G401 (cell line): Measurements from ENCODE around the gene ZNF672. TPM values are rescaled to one million over a fixed set of nuclear protein-coding genes. Genes with fewer than 3 reads are reported as not detected.
A peak's percentile ranks its signal among the peaks of the same experiment; 100 is the strongest.
"Not testable (repeated sequence)": the region's sequence is repeated elsewhere in the genome, so short reads cannot be mapped to it uniquely, and the experiment has no call there.

Experiments used
- DNase-seq: peaks from one replicate; pipeline ENCODE4 v3.0.0-alpha.2; 2015; ENCODE audit warnings: low spot score
- in situ Hi-C: cut with HindIII; loops from 2 replicates; pipeline ENCODE4 v1.10.0; 2016; ENCODE audit warnings: low sequenced_read_pairs, mixed read lengths
- total RNA-seq: library from RNA; depleted of rRNA; stranded (reverse); fragments of >200 nt; shearing (Covaris generic); gene quantifications from 2 replicates; pipeline ENCODE4 v1.2.3, GENCODE V29; 2014; rRNA removed

The ZNF672 gene
- total RNA-seq, result 57.1 and 63.1 TPM in 2 replicates

DNA sequence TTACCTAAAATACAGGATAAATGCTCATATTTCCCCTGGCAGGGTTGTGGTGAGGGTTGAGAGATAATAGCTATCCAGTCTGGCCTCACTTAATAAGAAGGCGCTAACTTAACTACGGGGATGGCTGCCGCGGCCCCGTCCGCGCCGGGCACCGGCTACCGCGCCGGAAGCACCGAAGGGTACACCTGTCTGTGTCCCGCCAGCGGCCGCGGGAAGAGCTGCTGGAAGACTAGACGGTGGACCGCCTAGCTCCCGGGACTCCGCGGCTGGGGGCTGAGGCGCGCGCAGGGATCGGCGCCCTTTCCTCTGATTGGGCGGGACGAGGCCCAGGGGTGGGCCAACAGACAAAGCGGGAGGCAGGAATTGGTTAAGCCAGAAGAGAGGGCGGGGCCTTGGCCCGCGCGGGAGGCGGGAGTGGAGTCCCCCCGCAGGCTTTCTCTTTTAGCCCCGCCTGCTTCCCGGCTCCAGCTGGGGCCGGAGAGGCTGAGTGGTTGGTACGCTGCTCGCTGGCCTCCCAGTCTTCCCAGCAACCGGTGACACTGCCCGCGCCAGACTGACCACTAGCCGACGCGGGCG lies at the start of gene ZNF672:
Gene ZNF672, plus strand, starts transcription at position 444 of the 576 bp plus-strand sequence. CDS start 9,051 bp downstream, outside the sequence.
- in situ Hi-C loops, result no loop called here
- peak; percentile 99 for DNase-seq

DNA sequence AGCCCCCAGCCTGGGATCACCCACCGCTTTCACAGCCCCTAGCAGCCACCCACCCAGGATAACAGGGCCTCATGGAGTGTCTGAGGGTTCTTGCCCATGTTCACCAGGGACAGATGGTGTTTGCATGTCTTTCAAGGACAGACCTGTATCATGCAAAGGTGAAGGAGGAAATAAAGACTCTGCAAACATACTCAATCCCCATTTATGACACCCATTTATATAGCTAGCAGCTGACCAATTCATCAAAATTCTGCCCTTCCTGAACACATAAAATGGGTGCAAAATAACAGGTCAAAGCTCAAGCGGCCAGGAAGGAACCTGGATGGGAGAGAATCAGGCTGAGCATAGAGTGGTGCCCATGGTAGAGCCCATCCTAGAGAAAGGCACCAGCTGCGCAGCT lies 49.7 kb upstream of the ZNF672 start:
- DNase-seq, result no peak
- in situ Hi-C loops, result no loop called here

DNA sequence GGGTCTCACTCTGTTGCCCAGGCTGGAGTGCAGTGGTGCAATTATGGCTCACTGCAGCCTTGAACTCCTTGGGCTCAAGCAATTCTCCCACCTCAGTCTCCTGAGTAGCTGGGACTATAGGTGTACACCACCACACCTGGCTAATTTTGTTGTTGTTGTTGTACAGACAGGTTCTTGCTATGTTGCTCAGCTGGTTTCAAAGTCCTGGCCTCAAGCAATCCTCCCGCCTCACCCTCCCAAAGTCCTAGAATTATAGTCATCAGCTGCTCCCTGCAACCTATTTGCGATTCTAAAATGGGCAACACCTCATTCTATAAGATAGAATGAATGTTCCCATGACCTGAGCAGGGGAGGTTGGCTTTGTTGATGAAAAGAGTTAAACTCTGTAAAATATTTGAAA lies 48.7 kb upstream of the ZNF672 start:
- in situ Hi-C loops, DNase-seq: not testable (repeated sequence)

DNA sequence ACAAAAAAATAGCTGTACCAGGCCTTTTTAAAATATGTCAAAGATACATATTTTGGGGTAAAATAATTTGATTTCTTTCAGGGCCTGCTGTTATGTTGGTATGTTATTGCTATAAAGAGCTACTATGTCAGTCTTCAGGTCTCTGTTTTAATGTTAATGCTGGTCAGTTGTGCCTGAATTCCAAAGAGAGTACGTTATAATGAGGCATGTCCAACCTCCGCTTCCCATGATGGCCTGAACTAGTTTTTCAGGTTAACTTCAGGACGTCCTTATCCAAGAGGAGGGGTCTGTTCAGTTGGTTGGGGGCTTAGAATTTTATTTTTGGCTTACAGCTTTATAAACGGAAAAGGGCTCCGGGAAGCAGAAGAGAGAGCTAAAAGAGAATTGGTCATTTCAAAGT lies 47.6 kb upstream of the ZNF672 start:
- in situ Hi-C loops, result no loop called here
- no peak for DNase-seq

DNA sequence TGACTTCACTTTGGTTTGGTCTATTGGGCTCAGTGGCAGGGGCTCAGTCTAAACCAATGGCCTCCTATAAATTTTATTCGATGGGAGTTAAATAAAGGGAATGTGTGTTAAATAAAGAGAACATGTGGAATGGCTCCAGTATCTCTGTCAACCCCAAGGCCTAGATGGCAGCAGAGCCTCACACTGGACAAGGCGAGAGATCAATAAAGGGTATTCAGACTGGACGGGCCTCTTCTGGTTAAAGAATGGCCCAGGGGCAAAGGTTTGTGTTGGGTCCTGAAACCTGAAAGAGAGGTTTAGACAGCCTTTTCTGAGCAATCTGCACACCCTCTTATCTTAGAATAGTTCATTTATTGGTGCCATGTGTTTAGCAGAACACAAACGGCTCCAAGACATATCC lies 47.0 kb upstream of the ZNF672 start:
- DNase-seq, result no peak
- in situ Hi-C loops, result no loop called here

DNA sequence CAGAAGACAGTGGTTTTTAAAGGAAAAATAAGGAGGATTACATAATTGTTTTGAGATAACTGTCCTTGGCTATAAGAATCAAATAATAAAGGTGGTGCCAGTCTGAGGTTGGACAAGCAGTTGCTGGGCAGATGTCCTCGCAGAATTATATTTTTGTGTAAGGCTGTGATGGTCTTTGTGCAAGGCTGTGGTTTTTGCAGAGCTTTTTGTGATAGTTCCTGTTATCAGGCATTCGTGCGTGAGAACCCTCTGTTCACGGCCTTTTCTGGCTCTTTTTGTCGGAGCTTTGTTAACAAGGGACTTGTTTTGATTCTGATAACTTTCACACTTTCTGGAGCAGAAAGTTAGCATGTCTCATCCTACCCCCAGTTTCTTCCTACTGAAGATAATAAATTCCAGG lies 45.7 kb upstream of the ZNF672 start:
- DNase-seq, result no peak
- in situ Hi-C loops, result no loop called here

DNA sequence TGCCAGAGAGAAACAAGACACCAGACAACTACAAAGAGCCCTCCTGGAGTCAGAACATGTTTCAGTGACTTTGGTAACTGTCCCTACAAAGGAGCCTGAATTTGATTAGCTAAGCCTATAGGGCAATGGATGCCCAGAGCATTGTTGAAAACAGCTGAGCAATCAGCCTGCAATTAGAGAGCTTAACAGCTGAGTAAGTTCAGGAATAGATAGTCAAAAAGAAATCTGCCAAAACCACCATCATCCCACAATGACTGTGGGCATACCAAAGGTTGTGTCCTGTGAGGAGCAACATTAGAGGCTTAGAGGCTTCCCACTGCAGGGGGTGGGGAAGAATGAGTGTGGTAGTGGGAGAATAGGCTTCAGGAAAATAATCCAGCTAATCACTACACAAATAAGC lies 44.4 kb upstream of the ZNF672 start:
- no peak for DNase-seq
- in situ Hi-C loops, result no loop called here

DNA sequence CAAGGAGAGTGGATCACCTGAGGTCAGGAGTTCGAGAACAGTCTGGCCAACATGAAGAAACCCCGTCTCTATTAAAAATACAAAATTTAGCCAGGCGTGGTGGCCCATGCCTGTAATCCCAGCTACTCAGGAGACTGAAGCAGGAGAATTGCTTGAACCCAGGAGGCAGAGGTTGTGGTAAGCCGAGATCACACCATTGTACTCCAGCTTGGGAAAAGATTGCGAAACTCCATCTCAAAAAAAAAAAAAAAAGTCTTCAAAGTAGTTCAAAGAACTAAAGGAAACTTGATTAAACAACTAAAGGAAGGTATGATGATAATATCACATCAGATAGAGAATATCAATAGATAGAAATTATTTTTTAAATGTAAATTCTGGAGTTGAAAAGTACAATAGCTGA lies 43.4 kb upstream of the ZNF672 start:
- in situ Hi-C loops, DNase-seq: not testable (repeated sequence)

DNA sequence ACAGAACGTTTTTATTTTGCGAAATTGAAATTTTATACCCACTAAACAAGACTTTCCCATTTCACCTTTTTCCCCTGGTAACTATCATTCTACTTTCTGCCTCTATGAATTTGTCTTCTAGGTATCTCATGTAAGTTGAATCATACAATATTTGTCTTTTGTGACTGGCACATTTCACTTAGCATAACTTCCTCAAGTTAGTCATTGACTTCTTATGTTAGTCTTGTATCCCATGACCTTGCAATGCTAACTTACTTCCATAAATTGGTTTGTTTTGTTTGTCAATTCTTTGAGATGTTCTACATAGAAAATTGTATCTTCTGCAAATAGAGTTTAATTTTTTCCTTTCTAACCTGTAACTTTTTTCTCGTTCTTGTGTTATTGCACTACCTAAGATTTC lies 39.2 kb upstream of the ZNF672 start:
- no peak for DNase-seq
- in situ Hi-C loops, result no loop called here

DNA sequence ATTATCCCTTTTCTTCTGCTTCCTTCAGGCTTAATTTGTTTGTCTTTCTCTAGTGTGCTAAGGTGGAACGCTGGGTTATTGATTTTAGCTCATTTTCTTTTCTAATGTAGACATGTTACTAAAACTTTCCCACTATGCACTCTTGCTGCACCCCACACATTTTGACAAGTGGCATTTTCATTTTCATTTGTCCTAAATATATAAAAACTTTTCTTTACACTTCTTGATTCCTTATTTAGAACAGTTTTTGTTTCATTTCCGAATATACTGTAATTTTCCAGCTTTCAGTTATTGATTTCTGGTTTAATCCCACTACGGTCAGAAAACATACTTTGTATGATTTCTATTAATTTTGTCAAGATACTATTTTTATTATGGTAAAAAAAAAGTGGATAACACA lies 37.6 kb upstream of the ZNF672 start:
- DNase-seq, result no peak
- in situ Hi-C loops, result no loop called here

DNA sequence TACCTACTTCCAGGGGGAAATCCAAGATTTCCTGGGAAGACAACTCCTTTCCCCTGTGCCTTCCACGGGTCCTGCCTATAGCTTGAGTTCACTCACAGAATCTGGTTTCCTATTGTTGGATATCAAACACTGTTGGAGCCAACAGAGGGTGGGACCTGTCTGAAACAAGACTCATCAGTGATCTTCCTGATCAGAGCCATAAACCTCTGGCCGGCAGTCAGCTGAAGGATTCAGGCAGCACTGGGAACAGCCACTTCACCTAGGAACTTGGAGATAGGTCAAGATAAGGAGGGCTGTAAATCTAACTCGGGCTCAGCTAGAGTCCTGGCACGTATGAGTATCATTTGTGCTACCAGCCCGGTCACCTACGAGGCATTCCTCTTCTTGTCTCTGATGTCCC lies 35.6 kb upstream of the ZNF672 start:
- in situ Hi-C loops, result no loop called here
- no peak for DNase-seq

DNA sequence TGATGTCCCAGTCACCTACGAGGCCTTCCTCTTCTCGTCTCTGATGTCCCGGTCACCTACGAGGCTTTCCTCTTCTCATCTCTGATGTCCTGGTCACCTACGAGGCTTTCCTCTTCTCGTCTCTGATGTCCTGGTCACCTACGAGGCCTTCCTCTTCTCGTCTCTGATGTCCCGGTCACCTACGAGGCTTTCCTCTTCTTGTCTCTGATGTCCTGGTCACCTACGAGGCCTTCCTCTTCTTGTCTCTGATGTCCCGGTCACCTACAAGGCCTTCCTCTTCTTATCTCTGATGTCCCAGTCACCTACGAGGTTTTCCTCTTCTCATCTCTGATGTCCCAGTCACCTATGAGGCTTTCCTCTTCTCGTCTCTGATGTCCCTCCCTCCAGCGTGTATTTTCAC lies 34.5 kb upstream of the ZNF672 start:
- DNase-seq, in situ Hi-C loops: not testable (repeated sequence)

DNA sequence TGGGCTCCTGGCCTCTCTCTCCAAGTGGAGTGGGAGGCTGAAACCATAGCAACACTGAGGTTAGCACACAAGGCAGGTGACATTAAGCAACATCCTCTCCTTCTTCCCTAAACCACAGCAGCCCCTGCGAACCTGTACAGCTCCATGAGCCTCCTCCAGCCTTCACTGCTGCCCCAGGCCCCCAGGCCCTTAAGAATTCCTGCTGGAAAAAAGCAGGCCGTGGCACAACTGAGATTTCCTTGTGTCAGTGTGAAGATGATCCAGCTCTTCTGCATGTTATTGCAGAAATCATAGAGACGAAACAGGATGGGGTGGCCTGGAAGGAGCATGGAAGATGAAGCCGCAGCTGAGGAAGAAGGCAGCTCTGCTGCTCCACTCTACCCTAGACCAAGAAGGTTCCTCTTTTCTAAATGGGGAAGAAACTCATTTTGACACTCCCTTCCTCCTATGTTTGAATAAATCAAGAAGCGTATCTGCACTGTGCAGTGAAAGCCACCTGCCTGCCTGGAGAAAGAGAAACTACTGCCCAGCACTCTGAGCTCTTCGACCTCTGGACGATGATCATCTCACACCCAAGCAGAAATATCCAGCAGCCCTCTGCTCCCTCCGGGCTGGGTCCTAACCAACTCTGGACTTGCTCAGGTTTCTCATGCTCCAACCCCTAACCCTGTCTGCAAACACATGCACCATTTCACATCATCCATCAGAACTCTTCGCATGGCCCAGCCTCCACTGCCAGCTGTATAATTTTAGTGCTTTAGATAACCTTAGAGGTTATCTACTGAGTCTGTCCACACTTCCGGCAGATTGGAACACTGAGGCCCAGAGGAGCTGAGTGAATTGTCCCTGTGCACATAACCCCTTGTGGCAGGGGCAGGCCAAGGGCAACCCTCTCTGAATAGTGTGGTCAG lies 33.0 kb upstream of the ZNF672 start:
- in situ Hi-C loops, result no loop called here

DNA sequence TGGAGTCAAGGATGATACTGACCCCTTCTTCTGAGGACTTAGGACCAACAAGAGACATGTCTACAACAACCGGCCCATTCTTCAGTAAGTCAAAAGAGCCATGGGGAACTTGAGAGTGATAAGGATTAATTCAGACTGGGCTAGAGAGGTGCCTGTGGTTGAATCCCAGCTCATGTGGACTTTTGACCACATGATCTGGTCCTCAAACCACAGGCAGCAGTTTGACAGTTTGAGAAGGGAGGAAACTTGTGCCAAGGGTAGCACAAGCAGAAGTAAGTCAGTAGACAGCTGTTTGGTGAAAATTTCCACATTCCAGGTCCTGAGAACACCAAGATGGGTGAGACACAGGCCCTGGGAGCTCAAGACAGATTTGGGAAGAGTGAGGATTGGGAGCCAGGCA lies 32.1 kb upstream of the ZNF672 start:
- in situ Hi-C loops, result no loop called here
- no peak for DNase-seq

More for the DNA sequence above, 33.0 kb upstream of the ZNF672 start:
- DNase-seq, result no peak

DNA sequence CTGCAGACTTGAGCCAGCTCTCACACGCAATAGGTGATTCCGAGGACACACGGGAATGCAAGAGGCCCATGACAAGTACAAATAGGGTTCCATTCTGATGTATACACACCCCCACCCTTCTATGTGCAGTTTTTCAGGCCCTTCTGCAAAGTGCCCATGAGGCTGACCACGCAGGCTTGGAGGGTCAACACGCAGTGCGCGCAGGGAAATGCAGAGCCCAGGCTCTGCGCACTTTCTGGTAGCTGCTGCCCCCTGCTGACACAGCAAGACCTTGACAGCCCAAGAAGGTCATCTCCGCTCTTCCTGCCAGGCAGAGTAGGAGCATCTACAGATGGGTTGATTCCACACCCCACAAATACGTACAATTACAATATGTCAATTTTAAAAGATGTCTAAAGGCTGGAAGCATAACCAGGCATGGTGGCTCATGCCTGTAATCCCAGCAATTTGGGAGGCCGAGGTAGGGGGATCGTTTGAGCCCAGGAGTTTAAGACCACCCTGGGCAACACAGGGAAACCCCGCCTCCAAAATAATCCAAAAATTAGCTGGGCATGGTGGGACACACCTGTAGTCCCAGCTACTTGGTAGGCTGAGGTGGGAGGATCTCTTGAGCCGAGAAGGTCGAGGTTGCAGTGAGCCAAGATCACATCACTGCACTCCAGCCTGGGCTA lies 30.8 kb upstream of the ZNF672 start:
- in situ Hi-C loops, result no loop called here
- DNase-seq, result peak; percentile 60

DNA sequence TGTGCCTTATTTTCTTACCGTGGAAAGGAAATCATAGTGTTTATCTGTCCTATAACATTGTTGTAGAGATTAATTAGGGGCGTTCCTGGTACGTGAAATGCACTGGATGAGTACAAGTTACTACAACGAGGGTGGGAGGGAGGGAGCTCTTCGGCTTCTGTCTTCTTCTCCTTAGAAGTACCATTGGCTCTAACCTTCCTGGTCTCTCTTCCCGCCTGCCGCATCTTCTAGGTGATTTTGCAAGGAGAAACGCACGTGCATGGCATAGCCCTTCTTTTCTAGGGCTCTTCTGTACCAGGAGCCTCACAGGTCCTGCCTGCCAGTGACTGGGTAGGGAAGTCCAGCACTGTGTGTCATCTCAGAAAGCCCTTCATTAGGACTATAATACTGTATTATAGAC lies 29.1 kb upstream of the ZNF672 start:
- DNase-seq, result no peak
- in situ Hi-C loops, result no loop called here

DNA sequence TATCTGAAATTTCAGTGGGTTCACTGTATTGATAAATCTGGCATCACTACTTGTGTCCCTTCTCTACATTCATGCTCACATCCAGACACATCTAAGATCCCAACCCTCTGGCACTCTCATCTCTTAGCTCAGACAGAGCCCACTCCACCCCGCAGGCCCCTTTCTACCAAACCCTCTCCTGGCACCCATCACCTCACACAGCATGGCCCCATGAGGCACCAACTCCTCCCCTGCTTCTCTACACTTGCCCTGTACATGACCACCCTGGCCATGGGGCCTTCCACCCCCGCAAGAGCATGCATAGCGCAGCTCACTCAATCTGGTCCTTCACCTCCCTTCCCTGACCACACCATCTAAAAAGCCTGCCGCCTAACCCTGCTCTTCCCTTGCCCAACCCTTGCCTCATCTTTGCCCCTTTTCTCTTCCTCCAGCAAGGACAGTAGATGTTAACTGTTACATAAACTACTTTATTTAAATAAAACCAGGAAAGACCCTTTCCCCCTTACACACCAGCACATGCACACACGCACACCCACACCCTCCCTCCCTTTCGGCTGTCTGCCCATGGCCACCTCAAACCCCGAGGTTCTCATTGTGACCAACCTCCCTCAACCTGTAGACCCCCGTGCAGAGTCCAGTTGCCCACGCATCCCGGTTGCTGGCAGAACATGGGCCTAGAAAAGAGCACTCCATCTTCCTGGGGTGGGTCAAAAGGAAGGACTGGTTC lies 27.9 kb upstream of the ZNF672 start:
- in situ Hi-C loops, result no loop called here
- DNase-seq, result no peak

DNA sequence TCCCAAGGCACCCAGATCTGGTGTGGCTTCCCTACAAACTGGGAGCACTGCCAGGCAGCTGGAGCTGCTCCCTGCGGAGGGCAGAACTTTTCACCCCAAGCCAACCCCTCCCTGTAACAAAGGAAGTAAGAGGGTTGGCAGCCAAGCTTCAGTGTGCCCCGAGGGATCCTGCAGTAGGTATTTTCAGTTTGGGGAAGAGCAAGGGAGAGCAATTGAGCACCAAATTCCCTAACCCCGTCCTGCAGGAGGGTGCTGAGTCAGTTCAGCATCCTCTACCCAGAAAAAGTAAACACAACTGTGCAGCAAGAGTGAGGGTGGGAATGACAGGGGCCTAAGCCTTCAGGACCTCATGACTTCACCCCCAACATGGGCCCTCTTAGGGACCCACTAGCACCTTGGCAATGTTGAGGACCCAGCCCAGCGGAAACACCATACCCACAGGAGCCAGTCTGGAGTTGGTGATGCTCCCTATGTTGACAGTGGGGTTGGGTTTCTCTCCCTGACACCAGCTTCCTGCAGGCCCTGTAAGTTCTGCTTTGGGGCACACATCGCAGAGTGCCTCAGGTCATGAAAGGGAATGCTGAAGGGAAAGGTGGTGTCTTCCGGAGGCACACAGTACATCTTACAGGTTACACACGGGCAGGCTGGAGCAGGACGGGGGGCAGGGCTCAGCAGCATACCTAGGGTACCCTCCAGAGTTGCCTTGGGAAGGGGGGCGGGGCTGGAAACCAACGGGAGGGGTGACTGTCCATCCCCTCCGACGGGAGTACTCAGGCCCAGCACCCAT lies 27.1 kb upstream of the ZNF672 start:
- in situ Hi-C loops, result no loop called here
- DNase-seq, result no peak
